Right renal cortex interstitium (tissue), 3 donors: ENCODE results near the gene TRMT44. TPM values are rescaled to one million over a fixed set of nuclear protein-coding genes. Genes with fewer than 3 reads are reported as not detected.

Experiments
- DNase-seq, 3 donors: peaks; one replicate each; pipeline ENCODE4 v3.0.0-alpha.2; 2013; ENCODE audit warnings: low read depth in 3 of 3, low spot score in 2 of 3
- polyA plus RNA-seq, 3 donors: library from polyadenylated mRNA; unstranded; fragments of 120-200 nt; gene quantifications; one replicate each; pipeline ENCODE4 v1.2.1, GENCODE V29; 2013; ENCODE audit not compliant: insufficient read length in 3 of 3

Gene TRMT44
- polyA plus RNA-seq, 3 donors = 14.0 to 15.5 (median 14.5) TPM

- DNase-seq = peak; percentile 71 to 74 (median 72)
Measured at GRCh38 chr4:8428288-8429097, 12.1 kb upstream of the TRMT44 start.

- DNase-seq = no peak
Measured at GRCh38 chr4:8431553-8431952, 9.0 kb upstream of the TRMT44 start.

DNA sequence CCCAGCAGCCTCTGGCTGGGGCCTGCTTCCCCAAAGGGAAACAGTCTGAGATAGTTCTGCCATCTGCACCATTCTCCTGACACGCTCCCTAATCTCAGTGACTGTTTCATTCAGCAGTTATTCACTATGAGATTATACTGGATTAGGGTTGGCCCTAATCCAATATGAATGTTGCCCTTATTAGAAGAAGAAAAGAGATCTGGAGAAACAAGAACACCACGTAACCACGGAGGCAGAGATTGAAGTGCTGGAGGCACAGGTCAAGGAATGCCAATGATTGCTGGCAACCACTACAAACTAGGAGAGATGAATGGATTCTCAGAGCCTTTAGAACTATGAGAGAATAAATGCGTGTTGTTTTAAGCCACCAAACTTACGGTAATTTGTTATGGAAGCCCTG is 7.4 kb upstream of the TRMT44 start:
- DNase-seq = no peak

DNA sequence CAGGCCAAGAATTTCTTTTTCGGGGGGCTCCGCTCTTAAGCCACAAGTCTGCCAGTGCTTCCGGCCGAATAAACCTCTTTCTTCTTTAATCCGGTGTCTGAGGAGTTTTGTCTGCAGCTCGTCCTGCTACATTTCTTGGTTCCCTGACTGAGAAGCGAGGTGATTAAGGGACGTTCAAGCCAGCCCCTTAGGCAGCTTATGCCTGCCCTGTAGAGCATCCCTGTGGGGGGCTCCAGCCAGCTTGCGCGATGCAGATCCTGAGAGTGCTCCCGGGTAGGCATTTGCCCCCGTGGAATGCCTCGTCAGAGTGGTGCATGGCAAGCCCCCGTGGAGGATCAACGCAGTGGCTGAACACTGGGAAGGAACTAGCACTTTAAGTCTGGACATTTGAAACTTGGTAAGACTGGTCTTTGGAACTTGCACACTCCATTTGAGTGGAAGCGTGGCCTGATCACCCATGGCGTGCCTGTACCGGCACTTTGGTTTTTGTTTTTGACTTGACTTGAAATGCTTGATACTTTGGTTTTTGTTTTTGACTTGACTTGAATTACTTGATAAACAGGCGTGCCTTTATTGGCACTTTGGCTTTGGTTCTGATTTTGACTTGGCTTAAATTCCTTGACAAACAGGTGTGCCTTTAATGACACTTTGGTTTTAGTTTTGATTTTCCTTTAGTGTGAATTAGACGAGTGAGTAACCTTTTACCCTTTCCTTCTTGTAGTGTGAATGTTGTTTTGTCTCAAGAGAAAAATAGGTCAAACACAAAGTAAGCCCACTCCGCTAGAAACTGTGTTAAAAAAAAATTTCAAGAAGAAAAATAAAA is 6.1 kb upstream of the TRMT44 start:
- DNase-seq = no peak

DNA sequence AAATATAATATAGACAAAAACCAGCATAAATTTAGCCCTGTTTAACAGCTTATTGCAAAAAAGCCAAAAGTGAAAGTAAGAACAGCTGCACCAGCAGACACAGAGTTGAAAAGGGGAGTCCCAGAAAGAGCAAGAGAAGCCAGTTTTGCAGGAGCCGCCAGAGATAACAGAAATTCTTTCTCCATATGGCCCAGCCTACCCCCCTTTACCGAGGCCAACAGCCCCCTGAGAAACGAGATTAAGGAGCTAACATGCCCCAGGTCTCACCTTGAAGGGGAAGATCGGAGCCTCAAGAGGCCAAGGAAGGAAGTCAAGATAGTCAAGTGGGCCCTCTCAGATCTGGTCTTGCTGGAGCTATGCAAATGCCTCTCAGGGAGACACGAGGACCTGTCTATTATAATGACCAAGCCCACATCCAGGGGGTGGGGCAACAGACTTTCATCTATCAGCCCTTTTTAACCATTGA is 4.9 kb upstream of the TRMT44 start:
- DNase-seq = no peak

- DNase-seq = no peak
Measured at GRCh38 chr4:8437281-8437680, 3.3 kb upstream of the TRMT44 start.

GRCh38 chr4:8438743-8439142 is 1.8 kb upstream of the TRMT44 start:
- DNase-seq = no peak

GRCh38 chr4:8439168-8439567 is 1.4 kb upstream of the TRMT44 start:
- DNase-seq = no peak

DNA sequence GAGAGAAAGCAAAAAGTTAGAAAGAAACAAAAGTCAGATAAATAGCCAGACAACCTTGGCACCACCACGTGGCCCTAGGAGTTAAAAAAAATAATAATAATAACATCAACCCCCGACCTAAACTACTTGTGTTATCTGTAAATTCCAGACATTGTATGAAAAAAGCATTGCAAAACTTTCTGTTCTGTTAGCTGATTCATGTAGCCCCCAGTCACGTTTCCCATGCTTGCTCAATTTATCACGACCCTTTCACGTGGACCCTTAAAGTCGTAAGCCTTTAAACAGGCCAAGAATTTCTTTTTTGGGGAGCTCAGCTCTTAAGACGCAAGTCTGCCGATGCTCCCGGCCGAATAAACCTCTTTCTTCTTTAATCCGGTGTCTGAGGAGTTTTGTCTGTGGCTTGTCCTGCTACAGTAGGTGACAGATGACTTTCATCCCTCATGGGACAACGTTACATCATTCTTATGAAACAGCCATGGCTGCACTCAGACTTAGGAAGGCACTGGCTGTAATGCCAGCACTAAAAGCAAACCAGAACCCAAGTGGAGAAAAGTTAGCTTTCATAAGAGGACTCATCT is 574 bp upstream of the TRMT44 start:
- DNase-seq = no peak

GRCh38 chr4:8441499-8442091 is 1.0 kb downstream of the TRMT44 start:
- DNase-seq = no peak

DNA sequence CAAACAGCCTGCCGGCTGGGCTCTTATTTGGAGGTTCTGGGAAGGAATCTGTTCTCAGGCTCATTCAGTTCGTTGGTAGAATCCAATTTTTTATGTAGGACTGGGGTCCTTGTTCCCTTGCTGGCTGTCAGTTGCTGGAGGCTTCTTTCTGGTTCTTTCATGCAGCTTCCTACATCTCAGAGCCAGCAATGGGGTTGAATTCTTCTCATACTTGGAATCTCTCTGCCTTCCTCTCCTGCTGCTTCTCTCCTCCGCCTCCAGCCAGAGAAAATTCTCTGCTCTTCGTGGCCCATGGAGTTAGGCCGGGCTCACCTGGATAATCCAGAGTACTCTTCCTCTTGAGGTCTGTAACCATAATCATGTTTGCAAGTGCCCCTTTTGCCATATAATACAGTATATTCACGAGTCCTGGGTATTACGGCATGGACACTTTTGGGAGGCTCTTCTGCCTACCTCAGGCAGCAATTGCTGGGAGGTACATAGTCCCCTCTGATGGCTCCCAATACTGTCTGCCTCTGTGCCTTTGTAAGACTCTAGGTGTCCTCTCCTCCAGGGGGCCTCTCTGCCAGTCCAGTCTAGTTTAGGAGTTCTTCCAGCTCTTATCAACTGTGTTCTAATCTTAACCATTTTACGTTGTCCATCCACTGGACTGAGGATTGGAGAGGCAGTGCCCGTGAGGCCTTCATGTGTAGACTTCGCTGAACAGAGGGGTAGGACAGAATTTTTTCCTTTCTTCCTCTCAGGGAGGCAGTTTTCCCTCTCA is 2.2 kb downstream of the TRMT44 start:
- no peak for DNase-seq

GRCh38 chr4:8443801-8444200 is 3.2 kb downstream of the TRMT44 start:
- DNase-seq = no peak

GRCh38 chr4:8446122-8446521 is 5.5 kb downstream of the TRMT44 start:
- DNase-seq = no peak

GRCh38 chr4:8451440-8452182 is 11.0 kb downstream of the TRMT44 start:
- DNase-seq = no peak

GRCh38 chr4:8453957-8454356 is 13.4 kb downstream of the TRMT44 start:
- DNase-seq = no peak

GRCh38 chr4:8457646-8458252 is 17.2 kb downstream of the TRMT44 start:
- DNase-seq = no peak

GRCh38 chr4:8459867-8460445 is 19.4 kb downstream of the TRMT44 start:
- no peak for DNase-seq

- no peak for DNase-seq
Measured at GRCh38 chr4:8461086-8461485, 20.5 kb downstream of the TRMT44 start.

- no peak for DNase-seq
Measured at GRCh38 chr4:8461616-8462015, 21.0 kb downstream of the TRMT44 start.
